Measurements from ENCODE around the gene TMPRSS6. TPM values are rescaled to one million over a fixed set of nuclear protein-coding genes. Genes with fewer than 3 reads are reported as not detected.

TMPRSS6 gene
- total and polyA plus RNA-seq, 2 of the 13 experiments (the other 11 are each of a cell fraction or from before 2014, with no cell fraction given): 4.2 to 4.8 TPM

DNA sequence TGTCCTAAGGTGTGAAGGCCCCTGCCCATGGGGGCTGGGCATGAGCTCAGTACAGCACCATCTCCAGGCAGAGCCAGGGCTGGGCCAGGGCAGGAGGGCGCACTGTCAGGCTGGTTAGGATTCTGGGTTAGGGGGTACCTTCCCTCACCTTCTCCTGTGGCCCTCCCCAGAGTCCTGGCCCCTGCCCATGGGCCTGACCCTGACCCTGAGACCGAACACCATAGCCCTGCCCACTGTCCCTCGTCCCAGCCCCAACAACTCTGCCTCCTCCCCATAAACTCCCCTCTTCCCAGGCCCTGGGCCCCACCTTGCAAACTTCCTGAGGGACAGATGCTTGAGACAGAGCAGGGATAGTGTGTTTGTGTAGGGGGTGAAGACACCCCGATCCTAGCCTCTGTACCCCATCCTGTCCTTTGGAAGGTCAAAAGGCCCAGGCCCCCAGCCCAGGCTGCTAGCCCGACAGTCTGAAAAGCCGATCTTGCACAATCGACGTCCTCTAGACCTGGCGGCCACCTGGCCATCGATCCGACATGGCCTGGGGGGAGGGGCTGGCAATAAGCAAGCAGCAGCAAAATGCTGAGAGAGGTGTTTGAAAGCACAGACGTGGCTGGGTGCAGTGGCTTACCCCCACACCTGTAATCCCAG is 2.7 kb upstream of the TMPRSS6 start (continued):
- TF ChIP-seq HOXD1 (CRISPR knock-in tag; IDR thresholded peaks at IDR 0.05): no peak
- TF ChIP-seq ZEB1 (IDR thresholded peaks at IDR 0.05; ENCODE audit: insufficient replicate concordance, low read depth): peak; percentile 98
- TF ChIP-seq, protein P1, sequence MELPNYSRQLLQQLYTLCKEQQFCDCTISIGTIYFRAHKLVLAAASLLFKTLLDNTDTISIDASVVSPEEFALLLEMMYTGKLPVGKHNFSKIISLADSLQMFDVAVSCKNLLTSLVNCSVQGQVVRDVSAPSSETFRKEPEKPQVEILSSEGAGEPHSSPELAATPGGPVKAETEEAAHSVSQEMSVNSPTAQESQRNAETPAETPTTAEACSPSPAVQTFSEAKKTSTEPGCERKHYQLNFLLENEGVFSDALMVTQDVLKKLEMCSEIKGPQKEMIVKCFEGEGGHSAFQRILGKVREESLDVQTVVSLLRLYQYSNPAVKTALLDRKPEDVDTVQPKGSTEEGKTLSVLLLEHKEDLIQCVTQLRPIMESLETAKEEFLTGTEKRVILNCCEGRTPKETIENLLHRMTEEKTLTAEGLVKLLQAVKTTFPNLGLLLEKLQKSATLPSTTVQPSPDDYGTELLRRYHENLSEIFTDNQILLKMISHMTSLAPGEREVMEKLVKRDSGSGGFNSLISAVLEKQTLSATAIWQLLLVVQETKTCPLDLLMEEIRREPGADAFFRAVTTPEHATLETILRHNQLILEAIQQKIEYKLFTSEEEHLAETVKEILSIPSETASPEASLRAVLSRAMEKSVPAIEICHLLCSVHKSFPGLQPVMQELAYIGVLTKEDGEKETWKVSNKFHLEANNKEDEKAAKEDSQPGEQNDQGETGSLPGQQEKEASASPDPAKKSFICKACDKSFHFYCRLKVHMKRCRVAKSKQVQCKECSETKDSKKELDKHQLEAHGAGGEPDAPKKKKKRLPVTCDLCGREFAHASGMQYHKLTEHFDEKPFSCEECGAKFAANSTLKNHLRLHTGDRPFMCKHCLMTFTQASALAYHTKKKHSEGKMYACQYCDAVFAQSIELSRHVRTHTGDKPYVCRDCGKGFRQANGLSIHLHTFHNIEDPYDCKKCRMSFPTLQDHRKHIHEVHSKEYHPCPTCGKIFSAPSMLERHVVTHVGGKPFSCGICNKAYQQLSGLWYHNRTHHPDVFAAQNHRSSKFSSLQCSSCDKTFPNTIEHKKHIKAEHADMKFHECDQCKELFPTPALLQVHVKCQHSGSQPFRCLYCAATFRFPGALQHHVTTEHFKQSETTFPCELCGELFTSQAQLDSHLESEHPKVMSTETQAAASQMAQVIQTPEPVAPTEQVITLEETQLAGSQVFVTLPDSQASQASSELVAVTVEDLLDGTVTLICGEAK (IDR thresholded peaks at IDR 0.05): no peak
- TF ChIP-seq, protein P1 (CRISPR knock-in tag; IDR thresholded peaks at IDR 0.05): no peak
- TF ChIP-seq FOXK1 (CRISPR knock-in tag; IDR thresholded peaks at IDR 0.05; ENCODE audit: borderline replicate concordance, low read depth): no peak
- no peak for TF ChIP-seq SMYD3 (CRISPR knock-in tag; IDR thresholded peaks at IDR 0.05)
- TF ChIP-seq ZNF331 (CRISPR knock-in tag; IDR thresholded peaks at IDR 0.05): no peak; the same call in 1 of the 2 replicates
- TF ChIP-seq YEATS2 (CRISPR knock-in tag; IDR thresholded peaks at IDR 0.05; ENCODE audit: borderline replicate concordance): no peak
- TF ChIP-seq SOX6 (IDR thresholded peaks at IDR 0.05): no peak
- peak; percentile 63 for TF ChIP-seq SOX6 (CRISPR knock-in tag; IDR thresholded peaks at IDR 0.05)
- TF ChIP-seq ZNF616 (CRISPR knock-in tag; IDR thresholded peaks at IDR 0.05; ENCODE audit: low read depth): no peak
- TF ChIP-seq ZSCAN9 (CRISPR knock-in tag; IDR thresholded peaks at IDR 0.05; ENCODE audit: borderline replicate concordance): no peak
- no peak; the same call in 1 of the 2 replicates for TF ChIP-seq IRX3 (CRISPR knock-in tag; IDR thresholded peaks at IDR 0.05; ENCODE audit: borderline replicate concordance, low read depth)
- no peak for TF ChIP-seq BRCA1 (CRISPR knock-in tag; IDR thresholded peaks at IDR 0.05)
- peak; percentile 27; the same call in 1 of the 2 replicates for TF ChIP-seq THAP11 (CRISPR knock-in tag; IDR thresholded peaks at IDR 0.05)
- TF ChIP-seq RELA (CRISPR knock-in tag; IDR thresholded peaks at IDR 0.05): no peak
- 0 out of 2 replicates have a peak, but pooled peaks have one; percentile 53 for TF ChIP-seq ZSCAN21 (CRISPR knock-in tag; IDR thresholded peaks at IDR 0.05; ENCODE audit: borderline replicate concordance)
- peak; percentile 69; the same call in 1 of the 2 replicates for TF ChIP-seq ZNF746 (CRISPR knock-in tag; IDR thresholded peaks at IDR 0.05)
- TF ChIP-seq MTF2 (CRISPR knock-in tag; IDR thresholded peaks at IDR 0.05; ENCODE audit: borderline replicate concordance): no peak
- no peak for TF ChIP-seq MYNN (CRISPR knock-in tag; IDR thresholded peaks at IDR 0.05; ENCODE audit: low read depth)
- no peak for TF ChIP-seq MEIS1 (CRISPR knock-in tag; IDR thresholded peaks at IDR 0.05; ENCODE audit: borderline replicate concordance)
- no peak for TF ChIP-seq GLI4 (CRISPR knock-in tag; IDR thresholded peaks at IDR 0.05; ENCODE audit: borderline replicate concordance)
